ENCODE data around the gene CDH4.

GRCh38 chr20:61891916-61892649 lies 640.0 kb downstream of the CDH4 start:
- no peak for TF ChIP-seq EZH2 (IDR thresholded peaks at IDR 0.05; ENCODE audit: low read length)
- no peak for TF ChIP-seq CTCF (optimal IDR thresholded peaks at IDR 0.05 in 1 of 3, IDR thresholded peaks at IDR 0.05 in 1 of 3, conservative IDR thresholded peaks at IDR 0.05 in 1 of 3; ENCODE audit: extremely low read depth in 1 of 3, insufficient read depth in 2 of 3, low read length in 3 of 3)

Measured in keratinocyte (primary cell).